Mammary epithelial cell (primary cell): ENCODE results near the gene DFFA.
"Not testable (repeated sequence)": the region's sequence is repeated elsewhere in the genome, so short reads cannot be mapped to it uniquely, and the experiment has no call there.

Source experiments
- CTCF ChIP-seq, 2 donors: IDR thresholded peaks in 1 of 2; conservative IDR thresholded peaks in 1 of 2; 2 replicates each; pipeline ENCODE4 v1.5.1; 2011 to 2012; ENCODE audit warnings: inconsistent platforms in 2 of 2, low read length in 2 of 2, mild to moderate bottlenecking in 2 of 2, control low read depth in 1 of 2, low read depth in 1 of 2; ENCODE audit not compliant: insufficient read depth in 1 of 2; ENCODE audit errors: extremely low read depth in 1 of 2
- EZH2 ChIP-seq: IDR thresholded peaks from 2 replicates; pipeline ENCODE4 v1.6.1; 2012; ENCODE audit warnings: low read length, inconsistent platforms, borderline replicate concordance

GRCh38 chr1:10506046-10506676 is 33.8 kb upstream of the DFFA start:
- TF ChIP-seq CTCF (conservative IDR thresholded peaks at IDR 0.05 in 1 of 2, IDR thresholded peaks at IDR 0.05 in 1 of 2; ENCODE audit: extremely low read depth in 1 of 2, insufficient read depth in 1 of 2, low read depth in 1 of 2, low read length in 2 of 2); EZH2: not testable (repeated sequence)
